Measurements from ENCODE around the gene MKLN1. TPM values are rescaled to one million over a fixed set of nuclear protein-coding genes. Genes with fewer than 3 reads are reported as not detected.

MKLN1 gene
- total RNA-seq, 4 donors from 2014 or later: 93.1 to 175 (median 102) TPM

GRCh38 chr7:131546126-131546525, 218.4 kb downstream of the MKLN1 start:
- Histone ChIP-seq H3K36me3 (no peaks in the 10 kb centered on the region), H3K27me3 (no peaks in the 10 kb centered on the region), H3K4me1 (peaks cover 4 to 13% of the 10 kb centered on the region in 2 donors), H3K27ac (peak overlapping the region in 2 of 3 donors; percentile 28 to 53), H3K4me3 (replicated peaks in 1 of 3) (no peak overlapping the region), H3K9me3 (no peaks in the 10 kb centered on the region)
- intact Hi-C loops (cut with DNase I): no loop called here
- TF ChIP-seq POLR2A (IDR thresholded peaks at IDR 0.05) (no peak), CTCF (IDR thresholded peaks at IDR 0.05) (no peak)
- 66 to 76% methylated on average over 12 of the region's 12 CpGs for WGBS, 2 donors
- peak; percentile 34 to 40 for DNase-seq

Other genes with a start within 250 kb of the MKLN1 start
- gene PODXL, start 228.8 kb downstream of the MKLN1 start, total RNA-seq: 100 to 1,000 TPM in 1 of 4 donors, 10 to 100 TPM in 3; 47.7 to 125 (median 56.3) TPM

Measured in thyroid gland (tissue), 4 donors.